HEK293 (cell line): ENCODE measurements around the gene COL4A1.

Experiments used
- CTCF ChIA-PET: fragments of 350-600 bp; formaldehyde crosslinking; extraction: SDS; loops from one replicate; lab custom pipeline; 2021; ENCODE audit warnings: antibody characterized with exemption; lab: Yijun Ruan, JAX
- POLR2A ChIA-PET: fragments of 300-600 bp; formaldehyde crosslinking; extraction: SDS; loops from one replicate; lab custom pipeline; 2020; ENCODE audit warnings: antibody characterized with exemption, inconsistent platforms; lab: Yijun Ruan, JAX
- H3K27ac ChIP-seq: fragments of 200-500 bp; sonication (Bioruptor generic); 2 replicates; pipeline ENCODE4 v1.5.1; 2014; ENCODE audit warnings: low read depth, low read length, control low read depth, inconsistent platforms; ENCODE audit errors: extremely low read depth
- H3K36me3 ChIP-seq, 2 experiments: fragments of 200-500 bp in 1 of 2; sonication (Bioruptor generic) in 1 of 2; 1 replicate in 1 of 2; 2 replicates in 1 of 2; pipeline ENCODE4 v1.5.1; 2014 to 2017; ENCODE audit warnings: inconsistent platforms in 2 of 2, low read length in 2 of 2; ENCODE audit not compliant: control insufficient read depth in 2 of 2, insufficient read depth in 1 of 2
- H3K4me1 ChIP-seq: fragments of 200-500 bp; sonication (Bioruptor generic); 2 replicates; pipeline ENCODE4 v1.5.1; 2014; ENCODE audit warnings: mild to moderate bottlenecking, low read length, inconsistent platforms; ENCODE audit not compliant: control insufficient read depth, insufficient read depth
- H3K4me3 ChIP-seq: 2 replicates; pipeline ENCODE4 v1.5.1; 2011; ENCODE audit warnings: low read depth, mild to moderate bottlenecking, control low read depth, low read length, moderate library complexity
- H3K9me3 ChIP-seq: fragments of 200-500 bp; sonication (Bioruptor generic); 2 replicates; pipeline ENCODE4 v1.5.1; 2014; ENCODE audit warnings: low read depth, low read length, inconsistent platforms; ENCODE audit not compliant: control insufficient read depth, insufficient read depth
- IKZF3 ChIP-seq: fragments of 450-650 bp; IDR thresholded peaks from 2 replicates; pipeline ENCODE4 v1.5.0; 2018; ENCODE audit warnings: missing biosample characterization, mild to moderate bottlenecking, missing genetic modification characterization, moderate library complexity
- KLF1 ChIP-seq: fragments of 450-650 bp; formaldehyde crosslinking; IDR thresholded peaks from 2 replicates; pipeline ENCODE4 v1.5.1; 2016; ENCODE audit warnings: missing biosample characterization, missing genetic modification characterization
- KLF8 ChIP-seq: fragments of 450-650 bp; formaldehyde crosslinking; IDR thresholded peaks from 2 replicates; pipeline ENCODE4 v1.5.1; 2016; ENCODE audit warnings: missing biosample characterization, missing genetic modification characterization
- TCF7L2 ChIP-seq: IDR thresholded peaks from 2 replicates; pipeline ENCODE4 v1.6.1; 2011; ENCODE audit warnings: low read depth, mild to moderate bottlenecking, inconsistent platforms, low read length, moderate library complexity, borderline replicate concordance
- ZNF112 ChIP-seq: fragments of 450-650 bp; formaldehyde crosslinking; IDR thresholded peaks from 2 replicates; pipeline ENCODE4 v1.5.0; 2017; ENCODE audit warnings: missing biosample characterization, missing genetic modification characterization
- ZNF248 ChIP-seq: fragments of 450-650 bp; formaldehyde crosslinking; IDR thresholded peaks from 2 replicates; pipeline ENCODE4 v1.5.1; 2017; ENCODE audit warnings: missing biosample characterization, missing genetic modification characterization
- ZNF366 ChIP-seq: fragments of 450-650 bp; formaldehyde crosslinking; conservative IDR thresholded peaks from 2 replicates; pipeline ENCODE4 v1.5.1; 2016; ENCODE audit warnings: missing biosample characterization, missing genetic modification characterization
- ZNF398 ChIP-seq: fragments of 450-650 bp; formaldehyde crosslinking; IDR thresholded peaks from 2 replicates; pipeline ENCODE4 v1.5.1; 2017; ENCODE audit warnings: missing biosample characterization, missing genetic modification characterization
- ZNF48 ChIP-seq: fragments of 450-650 bp; formaldehyde crosslinking; IDR thresholded peaks from 2 replicates; pipeline ENCODE4 v1.5.1; 2016; ENCODE audit warnings: missing biosample characterization, missing genetic modification characterization
- ZNF488 ChIP-seq: fragments of 450-650 bp; formaldehyde crosslinking; IDR thresholded peaks from 2 replicates; pipeline ENCODE4 v1.5.1; 2016; ENCODE audit warnings: missing biosample characterization, missing genetic modification characterization
- ZNF792 ChIP-seq: fragments of 450-650 bp; formaldehyde crosslinking; IDR thresholded peaks from 2 replicates; pipeline ENCODE4 v1.5.1; 2016; ENCODE audit warnings: missing biosample characterization, missing genetic modification characterization
- TF ChIP-seq, protein P1 (sequence below): fragments of 450-650 bp; formaldehyde crosslinking; IDR thresholded peaks from 2 replicates; pipeline ENCODE4 v1.5.1; 2016; ENCODE audit warnings: missing biosample characterization, missing genetic modification characterization
- TF ChIP-seq, protein P2 (sequence below): fragments of 450-650 bp; formaldehyde crosslinking; IDR thresholded peaks from 2 replicates; pipeline ENCODE4 v1.5.1; 2016; ENCODE audit warnings: missing biosample characterization, missing genetic modification characterization
- TF ChIP-seq, protein P3 (sequence below): fragments of 450-650 bp; formaldehyde crosslinking; IDR thresholded peaks from 2 replicates; pipeline ENCODE4 v1.5.1; 2016; ENCODE audit warnings: missing biosample characterization, missing genetic modification characterization
- TF ChIP-seq, protein P4 (sequence below): fragments of 450-650 bp; formaldehyde crosslinking; IDR thresholded peaks from 2 replicates; pipeline ENCODE4 v1.5.1; 2016; ENCODE audit warnings: missing biosample characterization, missing genetic modification characterization

COL4A1 gene

DNA sequence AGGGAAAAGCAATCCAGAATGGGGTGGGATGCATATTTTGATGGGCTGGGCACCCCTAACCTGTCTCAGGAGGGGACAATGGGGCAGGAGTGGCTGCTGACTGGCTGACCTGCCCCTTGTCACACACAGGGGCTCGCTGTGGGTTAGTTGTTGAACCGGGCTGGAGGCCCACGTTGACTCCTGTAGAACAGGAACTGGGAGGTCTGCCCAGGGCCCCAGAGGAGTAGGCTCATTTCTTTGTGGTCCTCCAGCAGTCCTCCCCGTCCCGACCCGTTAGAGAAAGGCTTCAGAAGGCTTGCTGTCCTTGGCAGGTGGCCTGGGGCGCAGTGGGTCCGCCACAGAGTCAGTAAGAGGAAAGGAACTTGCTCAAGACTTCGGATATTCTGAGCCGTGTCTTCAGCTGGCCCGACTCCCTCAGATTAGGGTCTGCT, 70.1 kb downstream of the COL4A1 start:
- ChIA-PET CTCF (no interaction called here), POLR2A (no interaction called here)
- Histone ChIP-seq H3K4me3 (no peak overlapping the region), H3K36me3 (no peaks in the 10 kb centered on the region), H3K27ac (no peak overlapping the region), H3K4me1 (no peaks in the 10 kb centered on the region), H3K9me3 (no peaks in the 10 kb centered on the region)
- TF ChIP-seq KLF1 (tag by site-specific recombination) (no peak), ZNF366 (tag by site-specific recombination) (no peak), KLF8 (tag by site-specific recombination) (no peak), ZNF48 (tag by site-specific recombination) (no peak), ZNF248 (no peak), ZNF792 (tag by site-specific recombination) (no peak)
- TF ChIP-seq, protein P1, sequence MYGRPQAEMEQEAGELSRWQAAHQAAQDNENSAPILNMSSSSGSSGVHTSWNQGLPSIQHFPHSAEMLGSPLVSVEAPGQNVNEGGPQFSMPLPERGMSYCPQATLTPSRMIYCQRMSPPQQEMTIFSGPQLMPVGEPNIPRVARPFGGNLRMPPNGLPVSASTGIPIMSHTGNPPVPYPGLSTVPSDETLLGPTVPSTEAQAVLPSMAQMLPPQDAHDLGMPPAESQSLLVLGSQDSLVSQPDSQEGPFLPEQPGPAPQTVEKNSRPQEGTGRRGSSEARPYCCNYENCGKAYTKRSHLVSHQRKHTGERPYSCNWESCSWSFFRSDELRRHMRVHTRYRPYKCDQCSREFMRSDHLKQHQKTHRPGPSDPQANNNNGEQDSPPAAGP = no peak
- TF ChIP-seq, protein P2, sequence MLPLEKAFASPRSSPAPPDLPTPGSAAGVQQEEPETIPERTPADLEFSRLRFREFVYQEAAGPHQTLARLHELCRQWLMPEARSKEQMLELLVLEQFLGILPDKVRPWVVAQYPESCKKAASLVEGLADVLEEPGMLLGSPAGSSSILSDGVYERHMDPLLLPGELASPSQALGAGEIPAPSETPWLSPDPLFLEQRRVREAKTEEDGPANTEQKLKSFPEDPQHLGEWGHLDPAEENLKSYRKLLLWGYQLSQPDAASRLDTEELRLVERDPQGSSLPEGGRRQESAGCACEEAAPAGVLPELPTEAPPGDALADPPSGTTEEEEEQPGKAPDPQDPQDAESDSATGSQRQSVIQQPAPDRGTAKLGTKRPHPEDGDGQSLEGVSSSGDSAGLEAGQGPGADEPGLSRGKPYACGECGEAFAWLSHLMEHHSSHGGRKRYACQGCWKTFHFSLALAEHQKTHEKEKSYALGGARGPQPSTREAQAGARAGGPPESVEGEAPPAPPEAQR = no peak
- TF ChIP-seq, protein P3, sequence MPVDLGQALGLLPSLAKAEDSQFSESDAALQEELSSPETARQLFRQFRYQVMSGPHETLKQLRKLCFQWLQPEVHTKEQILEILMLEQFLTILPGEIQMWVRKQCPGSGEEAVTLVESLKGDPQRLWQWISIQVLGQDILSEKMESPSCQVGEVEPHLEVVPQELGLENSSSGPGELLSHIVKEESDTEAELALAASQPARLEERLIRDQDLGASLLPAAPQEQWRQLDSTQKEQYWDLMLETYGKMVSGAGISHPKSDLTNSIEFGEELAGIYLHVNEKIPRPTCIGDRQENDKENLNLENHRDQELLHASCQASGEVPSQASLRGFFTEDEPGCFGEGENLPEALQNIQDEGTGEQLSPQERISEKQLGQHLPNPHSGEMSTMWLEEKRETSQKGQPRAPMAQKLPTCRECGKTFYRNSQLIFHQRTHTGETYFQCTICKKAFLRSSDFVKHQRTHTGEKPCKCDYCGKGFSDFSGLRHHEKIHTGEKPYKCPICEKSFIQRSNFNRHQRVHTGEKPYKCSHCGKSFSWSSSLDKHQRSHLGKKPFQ (tag by site-specific recombination) = no peak

GRCh38 chr13:110236431-110236830, 70.5 kb downstream of the COL4A1 start:
- CTCF ChIA-PET = interaction anchor here (0.7 kb wide), 1 partner anchor 10 kb away, joined by 3 read pairs; no protein-coding TSS in a partner anchor
- H3K4me3 ChIP-seq = no peak overlapping the region
- TF ChIP-seq ZNF488 (no peak), ZNF398 (tag by site-specific recombination) (no peak), ZNF112 (no peak), TCF7L2 (no peak), IKZF3 (no peak)
- TF ChIP-seq, protein P4, sequence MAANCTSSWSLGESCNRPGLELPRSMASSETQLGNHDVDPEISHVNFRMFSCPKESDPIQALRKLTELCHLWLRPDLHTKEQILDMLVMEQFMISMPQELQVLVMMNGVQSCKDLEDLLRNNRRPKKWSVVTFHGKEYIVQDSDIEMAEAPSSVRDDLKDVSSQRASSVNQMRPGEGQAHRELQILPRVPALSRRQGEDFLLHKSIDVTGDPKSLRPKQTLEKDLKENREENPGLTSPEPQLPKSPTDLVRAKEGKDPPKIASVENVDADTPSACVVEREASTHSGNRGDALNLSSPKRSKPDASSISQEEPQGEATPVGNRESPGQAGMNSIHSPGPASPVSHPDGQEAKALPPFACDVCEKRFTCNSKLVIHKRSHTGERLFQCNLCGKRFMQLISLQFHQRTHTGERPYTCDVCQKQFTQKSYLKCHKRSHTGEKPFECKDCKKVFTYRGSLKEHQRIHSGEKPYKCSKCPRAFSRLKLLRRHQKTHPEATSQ (tag by site-specific recombination) = no peak
- TF ChIP-seq, all 188 proteins: peak for 0
- no peaks in the 10 kb centered on the region for H3K36me3 ChIP-seq
- no peaks in the 10 kb centered on the region for H3K9me3 ChIP-seq
- no peaks in the 10 kb centered on the region for H3K4me1 ChIP-seq
- H3K27ac ChIP-seq = no peak overlapping the region
- POLR2A ChIA-PET = no interaction called here
